CD4-positive, alpha-beta T cell treated with Interleukin-1 beta for 1 hour (primary cell): ENCODE data around the gene FBXW7.

Experiments
- DNase-seq, 2 donors: peaks; one replicate each; pipeline ENCODE4 v3.0.0-alpha.2; 2020 to 2022

FBXW7 gene

GRCh38 chr4:152322656-152323055, 213.2 kb downstream of the FBXW7 start:
- DNase-seq = no peak

DNA sequence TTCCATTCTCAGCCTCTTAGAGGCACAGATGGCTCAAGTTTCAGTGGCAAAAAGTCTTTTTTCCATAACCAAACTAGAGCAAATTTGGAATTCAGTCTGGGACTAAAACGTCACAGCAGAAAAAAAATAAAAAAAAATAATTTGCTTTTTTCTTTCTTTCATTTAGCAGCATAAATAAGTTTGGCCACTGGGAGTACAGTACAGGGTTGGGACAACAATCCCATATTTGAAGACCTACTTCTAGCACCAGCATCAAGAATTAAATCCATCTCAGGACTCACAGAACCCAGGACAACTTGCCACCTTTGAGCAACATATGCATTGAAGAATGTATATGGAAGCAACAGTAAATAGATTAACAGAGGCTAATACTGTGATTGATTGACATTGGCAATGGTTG, 214.0 kb downstream of the FBXW7 start:
- DNase-seq = no peak

- no peak for DNase-seq
Measured at GRCh38 chr4:152321398-152321797, 214.5 kb downstream of the FBXW7 start.

GRCh38 chr4:152316969-152317368, 218.9 kb downstream of the FBXW7 start:
- no peak for DNase-seq

GRCh38 chr4:152310257-152310656, 225.6 kb downstream of the FBXW7 start:
- no peak for DNase-seq

DNA sequence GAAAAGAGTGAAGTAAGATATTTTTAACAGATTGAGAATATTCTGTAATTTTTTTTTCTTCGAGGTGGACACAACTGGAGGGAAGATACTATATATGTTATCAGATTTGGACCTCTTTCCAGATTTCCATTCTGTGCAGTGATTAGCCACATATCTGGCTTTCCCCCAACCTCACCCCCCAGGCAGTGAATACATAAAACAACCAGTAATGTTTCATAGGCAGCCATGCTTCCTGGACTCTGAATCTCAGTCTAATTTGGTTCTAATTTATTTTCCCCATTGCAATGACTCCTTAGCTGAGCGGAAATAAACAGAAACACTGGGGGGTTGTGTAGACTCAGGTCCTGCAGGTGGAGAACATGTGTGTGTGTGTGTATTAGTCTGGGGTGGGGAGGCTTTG, 226.5 kb downstream of the FBXW7 start:
- DNase-seq = no peak

DNA sequence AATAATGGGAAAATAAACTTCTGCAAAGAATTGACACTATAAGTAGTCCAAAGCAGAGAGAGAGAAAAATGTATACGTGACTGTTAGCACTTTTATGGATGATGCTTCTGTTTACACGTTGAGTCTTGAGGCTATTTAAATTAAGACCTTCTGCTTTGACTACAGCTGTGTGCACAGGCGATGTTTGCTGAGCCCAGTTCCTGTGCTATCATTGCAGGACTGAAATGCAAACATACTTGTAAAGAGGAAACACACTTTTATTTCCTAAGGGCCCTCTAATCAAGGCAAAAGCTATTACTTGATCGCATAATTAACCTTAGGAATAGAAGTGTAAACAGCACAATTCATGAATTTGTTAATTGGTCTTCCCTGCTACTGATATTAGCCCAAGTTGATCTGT, 226.9 kb downstream of the FBXW7 start:
- DNase-seq = no peak

DNA sequence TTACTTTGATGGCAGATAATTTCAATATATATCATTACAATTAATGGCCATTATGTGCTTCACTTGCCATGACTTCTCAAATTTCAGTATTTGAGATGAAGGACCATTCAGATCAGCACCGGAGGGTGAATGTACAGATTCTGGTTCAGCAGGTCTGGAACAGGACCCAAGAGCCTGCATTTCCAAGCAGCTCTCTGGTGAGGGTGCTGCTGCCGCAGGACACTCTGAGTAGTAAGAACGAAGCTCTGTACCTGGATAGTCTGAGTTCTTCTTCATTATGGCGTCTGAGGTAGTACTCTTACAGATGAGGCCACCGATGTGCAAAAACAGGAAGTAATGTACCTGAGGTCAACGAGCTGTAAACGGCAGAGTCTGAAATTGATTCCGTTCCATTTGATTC, 228.2 kb downstream of the FBXW7 start:
- DNase-seq = no peak

- no peak for DNase-seq
Measured at GRCh38 chr4:152306541-152306940, 229.4 kb downstream of the FBXW7 start.

- DNase-seq = no peak
Measured at GRCh38 chr4:152304220-152304619, 231.7 kb downstream of the FBXW7 start.

DNA sequence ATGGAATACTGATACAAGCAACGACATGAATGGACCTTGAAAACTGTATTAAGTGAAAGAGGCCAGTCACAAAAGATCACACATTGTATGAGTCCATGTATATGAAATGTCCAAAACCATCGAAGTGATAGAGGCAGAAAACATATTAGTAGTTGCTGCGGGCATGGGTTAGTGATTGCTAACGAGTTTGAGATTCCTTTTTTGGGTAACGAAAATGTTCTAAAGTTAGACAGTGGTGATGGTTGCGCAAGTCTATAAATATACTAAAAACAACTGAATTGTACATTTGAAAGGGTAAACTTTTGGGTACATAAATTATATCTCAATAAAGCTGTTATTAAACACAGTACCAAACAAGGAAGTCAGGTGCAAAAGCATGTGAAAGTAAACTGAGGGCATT, 234.5 kb downstream of the FBXW7 start:
- DNase-seq = no peak

GRCh38 chr4:152299553-152299952, 236.3 kb downstream of the FBXW7 start:
- no peak for DNase-seq

DNA sequence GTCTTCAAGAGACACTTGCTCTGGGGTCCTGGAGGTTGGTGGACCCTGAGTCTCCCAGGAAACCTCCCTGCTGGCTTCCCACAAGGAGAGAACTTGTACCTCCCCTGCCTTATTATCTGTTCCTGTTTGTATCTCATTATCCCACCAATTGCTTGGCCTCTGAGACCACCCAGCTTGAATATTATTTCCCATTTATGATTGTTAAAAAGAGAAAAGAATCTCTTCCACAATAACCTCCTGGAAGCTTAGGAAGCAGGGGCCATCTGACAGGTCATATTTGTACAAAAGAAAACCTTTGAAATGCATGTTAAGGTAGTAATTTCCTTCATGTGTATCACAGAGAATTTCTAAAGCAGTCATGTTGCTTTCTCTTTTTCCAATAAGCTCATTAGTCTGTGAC, 239.5 kb downstream of the FBXW7 start:
- DNase-seq = no peak

- DNase-seq = no peak
Measured at GRCh38 chr4:152294765-152295164, 241.1 kb downstream of the FBXW7 start.

DNA sequence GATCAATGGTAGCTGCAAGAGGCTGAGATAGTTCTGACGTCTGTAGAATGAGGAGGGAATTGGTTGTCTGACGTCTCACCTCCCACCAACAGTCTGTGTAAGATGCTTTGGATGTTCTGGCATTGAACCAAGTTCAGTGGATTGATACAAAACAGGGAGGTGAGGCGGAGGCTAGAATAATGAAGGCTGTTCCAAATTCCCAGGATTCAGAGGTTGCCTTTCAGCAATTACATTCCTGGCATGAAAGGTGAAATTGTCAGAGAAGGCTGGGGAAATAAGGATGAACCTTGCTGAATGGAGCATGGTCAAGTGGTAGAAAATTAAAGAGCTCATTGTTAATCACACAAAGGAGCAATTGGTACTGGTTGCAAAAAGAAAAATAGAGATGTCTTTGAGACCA, 241.6 kb downstream of the FBXW7 start:
- DNase-seq = no peak

GRCh38 chr4:152293527-152293926, 242.4 kb downstream of the FBXW7 start:
- no peak for DNase-seq

DNA sequence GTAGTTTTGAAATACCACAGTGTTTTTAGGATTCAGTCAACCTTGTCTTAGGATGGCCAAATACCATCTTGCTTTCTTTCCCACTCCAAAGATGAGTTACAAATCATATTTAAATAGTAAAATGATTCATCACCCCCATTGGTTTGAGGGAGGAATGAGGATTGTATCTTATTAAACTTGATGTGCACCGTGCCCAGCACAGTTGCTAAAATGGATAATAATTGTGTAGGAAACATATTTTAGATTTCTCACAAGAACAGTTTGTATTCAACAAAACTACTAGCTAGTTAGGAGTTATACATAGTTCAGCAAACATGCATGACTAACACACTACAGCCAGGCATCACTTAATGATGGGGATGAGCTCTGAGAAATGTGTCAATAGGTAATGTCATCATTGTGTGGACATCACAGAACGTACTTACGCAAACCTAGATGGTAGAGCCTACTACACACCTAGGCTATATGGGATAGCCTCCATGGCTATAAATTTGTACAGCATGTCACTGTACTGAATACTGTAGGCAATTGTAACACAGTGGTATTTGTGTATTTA, 245.4 kb downstream of the FBXW7 start:
- DNase-seq = no peak

GRCh38 chr4:152289941-152290340, 246.0 kb downstream of the FBXW7 start:
- no peak for DNase-seq

GRCh38 chr4:152289541-152289940, 246.4 kb downstream of the FBXW7 start:
- no peak for DNase-seq

DNA sequence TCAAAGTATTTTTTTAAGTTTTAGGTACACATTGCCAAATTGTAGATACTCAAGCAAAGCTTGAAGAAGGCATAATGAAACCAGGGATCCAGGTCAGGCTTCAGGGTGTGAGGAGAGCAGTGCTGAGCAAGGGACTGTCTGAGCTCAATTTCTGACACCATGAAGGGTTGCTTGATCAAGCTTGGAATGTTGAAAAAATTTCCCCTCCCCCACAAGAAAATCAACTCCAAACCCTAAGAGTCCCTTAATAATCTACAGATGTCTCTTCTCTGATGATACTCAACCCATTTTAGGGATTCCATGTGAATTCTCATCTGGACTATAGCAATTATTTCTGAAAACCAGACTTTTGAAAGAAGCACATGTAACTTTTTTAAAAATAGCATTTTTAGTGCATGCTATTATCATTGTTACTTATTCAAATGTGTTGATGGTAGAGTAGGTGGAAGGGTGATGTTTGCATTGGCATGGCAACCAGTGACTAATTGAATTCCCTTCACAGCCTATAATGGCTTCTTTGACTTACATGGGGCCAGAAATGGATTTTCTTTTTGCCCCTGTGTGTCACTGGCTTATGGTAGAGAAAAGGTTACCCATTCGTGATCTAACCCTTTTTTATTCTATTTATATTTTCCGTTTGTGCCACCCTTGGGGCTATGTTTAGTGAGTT, 252.0 kb downstream of the FBXW7 start:
- DNase-seq = no peak

- DNase-seq = peak in 1 of 2 donors; percentile 3
Measured at GRCh38 chr4:152281822-152282221, 254.1 kb downstream of the FBXW7 start.

DNA sequence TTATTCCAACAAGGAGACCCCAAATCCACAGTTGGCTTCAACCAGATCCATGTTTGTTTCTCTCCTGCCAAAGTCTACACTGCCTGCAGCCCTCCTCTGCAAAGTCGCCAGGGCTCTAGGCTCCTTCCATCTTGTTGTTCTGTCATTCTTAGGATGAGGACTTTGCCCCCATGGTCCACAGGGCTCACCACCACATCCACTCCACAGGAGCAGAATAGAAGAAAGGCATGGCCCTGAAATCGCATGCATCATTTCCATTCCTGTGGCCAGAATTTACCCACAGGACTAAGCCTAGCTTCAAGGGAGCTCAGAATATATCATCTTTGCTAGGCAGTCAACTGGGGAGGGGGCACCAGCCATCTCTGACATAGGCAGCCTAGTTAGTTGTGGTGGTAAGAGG, 254.7 kb downstream of the FBXW7 start:
- DNase-seq = no peak

DNA sequence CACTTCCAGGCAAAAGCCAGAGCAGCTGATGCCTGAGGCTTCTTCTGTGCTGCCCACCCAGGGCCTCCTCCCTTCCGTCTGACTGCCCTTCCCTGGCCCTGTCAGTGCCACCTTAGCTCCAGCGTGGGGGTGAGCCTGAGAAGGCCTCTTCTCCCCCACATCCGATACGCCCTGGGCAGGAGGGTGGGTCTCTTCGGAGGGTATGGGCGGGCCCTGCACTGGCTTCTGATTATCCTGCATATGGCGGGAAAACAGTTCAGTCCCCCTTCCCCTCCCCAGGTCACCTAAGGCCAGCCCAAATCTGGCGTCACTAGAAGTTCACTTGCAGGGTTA, 256.7 kb downstream of the FBXW7 start:
- DNase-seq = no peak

GRCh38 chr4:152278505-152279233, 257.2 kb downstream of the FBXW7 start:
- no peak for DNase-seq

GRCh38 chr4:152278172-152278504, 257.8 kb downstream of the FBXW7 start:
- DNase-seq = no peak
